A549 (cell line): ENCODE data around the gene ARL4D. TPM values are rescaled to one million over a fixed set of nuclear protein-coding genes. Genes with fewer than 3 reads are reported as not detected.
A peak's percentile ranks its signal among the peaks of the same experiment; 100 is the strongest.

Source experiments
- ATAC-seq, 2 experiments: fragments of 200-7000 bp in 1 of 2; fragments of >200 bp in 1 of 2; cut with Nextera tagmentation in 1 of 2; cut with Tn5 transposase in 1 of 2; 3 replicates each; pipeline versions ENCODE4 v1.8.0 to v1.9.1; 2018 to 2020; ENCODE audit warnings: mild to moderate bottlenecking in 1 of 2, moderate library complexity in 1 of 2
- CTCF ChIA-PET: fragments of 300-600 bp; sonication (Branson Sonifier 250); formaldehyde crosslinking; extraction: SDS; loops from one replicate; lab custom pipeline; 2021; ENCODE audit warnings: antibody characterized with exemption, inconsistent platforms; lab: Yijun Ruan, JAX
- POLR2A ChIA-PET: fragments of 350-600 bp; formaldehyde crosslinking; extraction: SDS; loops from one replicate; lab custom pipeline; 2021; ENCODE audit warnings: antibody characterized with exemption, inconsistent platforms; lab: Yijun Ruan, JAX
- DNase-seq, 2 experiments: peaks; one replicate each; pipeline versions ENCODE4 v3.0.0 to v3.0.0-alpha.2; 2011 to 2016; ENCODE audit warnings: low read depth in 1 of 2, low spot score in 1 of 2
- FAIRE-seq: peaks from 2 replicates; lab custom pipeline; 2011; peaks lifted over from hg19 to GRCh38; lab: Jason Lieb, UNC
- H3K27ac ChIP-seq, 2 experiments: fragments of >200 bp; sonication (Bioruptor Twin); formaldehyde crosslinking; 3 replicates each; pipeline ENCODE4 v1.5.1; 2016 to 2017
- H3K4me1 ChIP-seq: fragments of >200 bp; sonication (Bioruptor Twin); formaldehyde crosslinking; 3 replicates; pipeline ENCODE4 v1.6.1; 2016
- H3K4me2 ChIP-seq: fragments of >200 bp; sonication (Bioruptor Twin); formaldehyde crosslinking; 3 replicates; pipeline ENCODE4 v1.6.1; 2016
- H3K4me3 ChIP-seq: fragments of >200 bp; sonication (Bioruptor Twin); formaldehyde crosslinking; 3 replicates; pipeline ENCODE4 v1.5.1; 2016
- H3K9me3 ChIP-seq: fragments of >200 bp; sonication (Bioruptor Twin); formaldehyde crosslinking; 3 replicates; pipeline ENCODE4 v1.6.1; 2016
- ATOH8 ChIP-seq: fragments of 250-450 bp; sonication (Bioruptor Pico); IDR thresholded peaks from 2 replicates; pipeline ENCODE4 v1.5.0; 2020; ENCODE audit warnings: low read depth, mild to moderate bottlenecking, moderate library complexity
- BCL3 ChIP-seq: fragments of >200 bp; sonication (Bioruptor Twin); formaldehyde crosslinking; IDR thresholded peaks from 3 replicates; pipeline ENCODE4 v1.6.1; 2016
- CEBPB ChIP-seq, 2 experiments: fragments of >200 bp in 1 of 2; sonication (Bioruptor Twin) in 1 of 2; formaldehyde crosslinking in 1 of 2; IDR thresholded peaks; 2 replicates each; pipeline ENCODE4 v1.6.1; 2012 to 2016
- CHD2 ChIP-seq: fragments of 150-350 bp; IDR thresholded peaks from 2 replicates; pipeline ENCODE4 v1.6.1; 2014; ENCODE audit warnings: low read length; ENCODE audit not compliant: partially characterized antibody
- CTCF ChIP-seq: fragments of >200 bp; sonication (Bioruptor Twin); formaldehyde crosslinking; IDR thresholded peaks from 3 replicates; pipeline ENCODE4 v1.5.1; 2016
- E2F6 ChIP-seq: IDR thresholded peaks from 2 replicates; pipeline ENCODE4 v1.6.1; 2012; ENCODE audit warnings: low read depth, borderline replicate concordance
- ELK1 ChIP-seq: fragments of 150-350 bp; IDR thresholded peaks from 2 replicates; pipeline ENCODE4 v1.6.1; 2014; ENCODE audit warnings: low read depth, mild to moderate bottlenecking, low read length
- FOSB ChIP-seq: fragments of 250-450 bp; sonication (Bioruptor Pico); IDR thresholded peaks from 2 replicates; pipeline ENCODE4 v1.5.0; 2020; ENCODE audit warnings: mild to moderate bottlenecking, moderate library complexity
- FOXS1 ChIP-seq: fragments of 250-450 bp; sonication (Bioruptor Pico); IDR thresholded peaks from 2 replicates; pipeline ENCODE4 v1.5.0; 2020; ENCODE audit warnings: mild to moderate bottlenecking, moderate library complexity
- GATA3 ChIP-seq: IDR thresholded peaks from 2 replicates; pipeline ENCODE4 v1.6.1; 2012; ENCODE audit warnings: borderline replicate concordance
- HDAC2 ChIP-seq: fragments of 200-600 bp; sonication (generic); IDR thresholded peaks from 2 replicates; pipeline ENCODE4 v1.6.1; 2016
- HEYL ChIP-seq: fragments of 250-450 bp; sonication (Bioruptor Pico); IDR thresholded peaks from 2 replicates; pipeline ENCODE4 v1.8.0; 2021; ENCODE audit warnings: mild to moderate bottlenecking, moderate library complexity
- HOXA7 ChIP-seq: fragments of 250-450 bp; sonication (Bioruptor Pico); IDR thresholded peaks from 2 replicates; pipeline ENCODE4 v1.5.0; 2020; ENCODE audit warnings: mild to moderate bottlenecking, moderate library complexity
- HOXB13 ChIP-seq: fragments of 250-450 bp; sonication (Bioruptor Pico); IDR thresholded peaks from 2 replicates; pipeline ENCODE4 v1.5.0; 2020; ENCODE audit warnings: low read depth, mild to moderate bottlenecking, moderate library complexity
- JUN ChIP-seq, 2 experiments: fragments of >200 bp; sonication (Bioruptor Twin); formaldehyde crosslinking; IDR thresholded peaks; 2 replicates in 1 of 2; 3 replicates in 1 of 2; pipeline ENCODE4 v1.6.1; 2016 to 2017
- JUNB ChIP-seq: fragments of >200 bp; sonication (Bioruptor Twin); formaldehyde crosslinking; IDR thresholded peaks from 2 replicates; pipeline ENCODE4 v1.6.1; 2016
- KDM1A ChIP-seq: fragments of 200-600 bp; sonication (generic); IDR thresholded peaks from 2 replicates; pipeline ENCODE4 v1.6.1; 2016; ENCODE audit warnings: low read depth, mild to moderate bottlenecking
- KDM5A ChIP-seq: fragments of 200-600 bp; sonication (generic); IDR thresholded peaks from 2 replicates; pipeline ENCODE4 v1.6.1; 2016; ENCODE audit warnings: antibody characterized with exemption, mild to moderate bottlenecking
- MAZ ChIP-seq: fragments of 150-350 bp; IDR thresholded peaks from 2 replicates; pipeline ENCODE4 v1.6.1; 2014; ENCODE audit warnings: antibody characterized with exemption, low read depth, low read length, borderline replicate concordance
- MYC ChIP-seq: IDR thresholded peaks from 2 replicates; pipeline ENCODE4 v1.6.1; 2012; ENCODE audit warnings: mild to moderate bottlenecking, inconsistent platforms, low read length, improper control_type of control experiment, borderline replicate concordance
- NFE2L2 ChIP-seq: fragments of 150-350 bp; conservative IDR thresholded peaks from 2 replicates; pipeline ENCODE4 v1.6.1; 2014; ENCODE audit warnings: low read length
- NPAS2 ChIP-seq: fragments of 250-450 bp; sonication (Bioruptor Pico); IDR thresholded peaks from 2 replicates; pipeline ENCODE4 v1.8.0; 2022; ENCODE audit warnings: mild to moderate bottlenecking, moderate library complexity, borderline replicate concordance
- NR3C1 ChIP-seq: fragments of >200 bp; sonication (Bioruptor Twin); formaldehyde crosslinking; IDR thresholded peaks from 3 replicates; pipeline ENCODE4 v1.6.1; 2017
- PHF8 ChIP-seq: fragments of 200-600 bp; sonication (generic); IDR thresholded peaks from 2 replicates; pipeline ENCODE4 v1.6.1; 2016; ENCODE audit warnings: low read depth, mild to moderate bottlenecking, antibody characterized with exemption, moderate library complexity, borderline replicate concordance
- POLR2AphosphoS2 ChIP-seq: conservative IDR thresholded peaks from 2 replicates; pipeline ENCODE4 v1.6.1; 2012; ENCODE audit warnings: low read length, improper control_type of control experiment, inconsistent platforms
- RAD21 ChIP-seq, 2 experiments: fragments of >200 bp in 1 of 2; sonication (Bioruptor Twin) in 1 of 2; formaldehyde crosslinking in 1 of 2; IDR thresholded peaks in 1 of 2; conservative IDR thresholded peaks in 1 of 2; 2 replicates in 1 of 2; 3 replicates in 1 of 2; pipeline ENCODE4 v1.6.1; 2012 to 2018; ENCODE audit warnings: inconsistent platforms in 1 of 2
- RARB ChIP-seq: fragments of 250-450 bp; sonication (Bioruptor Pico); IDR thresholded peaks from 2 replicates; pipeline ENCODE4 v1.8.0; 2021; ENCODE audit warnings: mild to moderate bottlenecking, moderate library complexity
- RCOR1 ChIP-seq: fragments of 150-350 bp; IDR thresholded peaks from 2 replicates; pipeline ENCODE4 v1.6.1; 2014; ENCODE audit warnings: antibody characterized with exemption, low read length, low read depth
- RFX5 ChIP-seq: fragments of 450-650 bp; IDR thresholded peaks from 2 replicates; pipeline ENCODE4 v1.7.1; 2014; ENCODE audit warnings: antibody characterized with exemption, mild to moderate bottlenecking, moderate library complexity
- RNF2 ChIP-seq: fragments of 200-600 bp; sonication (generic); IDR thresholded peaks from 2 replicates; pipeline ENCODE4 v1.6.1; 2016; ENCODE audit warnings: low read depth, mild to moderate bottlenecking, antibody characterized with exemption, moderate library complexity, borderline replicate concordance
- TFCP2L1 ChIP-seq: fragments of 250-450 bp; sonication (Bioruptor Pico); IDR thresholded peaks from 2 replicates; pipeline ENCODE4 v1.5.0; 2021; ENCODE audit warnings: mild to moderate bottlenecking
- TP53 ChIP-seq: fragments of 250-450 bp; sonication (Bioruptor Pico); IDR thresholded peaks from 2 replicates; pipeline ENCODE4 v1.5.0; 2021; ENCODE audit warnings: mild to moderate bottlenecking, moderate library complexity
- ZC3H11A ChIP-seq: fragments of 450-650 bp; IDR thresholded peaks from 2 replicates; pipeline ENCODE4 v1.6.1; 2014; ENCODE audit warnings: antibody characterized with exemption, mild to moderate bottlenecking
- ZNF302 ChIP-seq: fragments of 250-450 bp; sonication (Bioruptor Pico); IDR thresholded peaks from 2 replicates; pipeline ENCODE4 v1.9.0; 2021; ENCODE audit warnings: inconsistent platforms, mild to moderate bottlenecking, moderate library complexity
- ZSCAN20 ChIP-seq: fragments of 250-450 bp; sonication (Bioruptor Pico); IDR thresholded peaks from 2 replicates; pipeline ENCODE4 v1.8.0; 2022; ENCODE audit warnings: mild to moderate bottlenecking, moderate library complexity
- WGBS: methylation state at CpG from one replicate; pipeline ENCODE4 v1.1.6; 2017; ENCODE audit errors: missing lambda C conversion rate; 5-methylcytosine and 5-hydroxymethylcytosine counted together
- polyA plus RNA-seq, 4 experiments: library from polyadenylated mRNA; depleted of rRNA in 3 of 4; stranded (reverse); fragments of >200 nt; fragmentation: RNase III in 1 of 4; extraction: RNeasy Plus Mini Kit Qiagen cat#74134 plus additional on column Dnase treatment in 1 of 4; gene quantifications; 2 replicates in 3 of 4; 3 replicates in 1 of 4; pipeline ENCODE4 v1.2.3, GENCODE V29; 2011 to 2017

Gene ARL4D
- polyA plus RNA-seq, 2 of the 4 experiments (the other 2 are of a cell fraction), result 11.7 to 21.0 TPM

- FAIRE-seq (peak; percentile 99), ATAC-seq (peak; percentile 98 to 99), DNase-seq (peak; percentile 88 to 97)
- H3K27ac ChIP-seq, result peak overlapping the region; percentile 81 to 85
- H3K4me1 ChIP-seq, result peaks cover 36% of the 10 kb centered on the region
- POLR2A ChIA-PET, result interaction anchor here (0.9 to 2.7 kb wide), 11 partner anchors 9 to 65 kb away, joined by 3 to 38 read pairs (median 5); partner anchors contain the start of genes ARL4D and DHX8
- no peaks in the 10 kb centered on the region for H3K9me3 ChIP-seq
- 18% methylated on average over 14 of the region's 18 CpGs for WGBS
- CTCF ChIA-PET, result interaction anchor here (0.7 to 50.6 kb wide), 13 partner anchors 8 to 597 kb away, joined by 3 to 2036 read pairs (median 4); partner anchors contain the start of genes ARL4D and DHX8
- peak overlapping the region; percentile 72 for H3K4me2 ChIP-seq
- no peak overlapping the region for H3K4me3 ChIP-seq
- TF ChIP-seq RARB (CRISPR knock-in tag) (no peak), MAZ (no peak), FOSB (CRISPR knock-in tag) (no peak), NFE2L2 (no peak; the same call in 1 of the 2 replicates), JUNB (peak; percentile 69), POLR2AphosphoS2 (no peak), FOXS1 (CRISPR knock-in tag) (0 out of 2 replicates have a peak, but pooled peaks have one; percentile 8), NPAS2 (CRISPR knock-in tag) (no peak), ATOH8 (CRISPR knock-in tag) (peak; percentile 73; the same call in 1 of the 2 replicates), ELK1 (no peak), CEBPB (IDR thresholded peaks at IDR 0.05) (no peak), RAD21 (conservative IDR thresholded peaks at IDR 0.05 in 1 of 2, IDR thresholded peaks at IDR 0.05 in 1 of 2) (peak; percentile 47 to 51; a peak in 4 of 5 replicates), BCL3 (no peak), TP53 (CRISPR knock-in tag) (no peak), HOXB13 (CRISPR knock-in tag) (no peak), E2F6 (peak; percentile 96), HOXA7 (CRISPR knock-in tag) (no peak), RFX5 (no peak), TFCP2L1 (CRISPR knock-in tag) (no peak), RCOR1 (no peak), KDM1A (0 out of 2 replicates have a peak, but pooled peaks have one; percentile 61), CHD2 (no peak), HDAC2 (no peak), CTCF (0 out of 3 replicates have a peak, but pooled peaks have one; percentile 8), PHF8 (no peak), KDM5A (no peak), HEYL (CRISPR knock-in tag) (no peak), MYC (peak; percentile 49; the same call in 1 of the 2 replicates), ZNF302 (CRISPR knock-in tag) (no peak; the same call in 1 of the 2 replicates), ZSCAN20 (CRISPR knock-in tag) (no peak), GATA3 (peak; percentile 62; the same call in 1 of the 2 replicates), NR3C1 (no peak), ZC3H11A (no peak), JUN (IDR thresholded peaks at IDR 0.05) (peak; percentile 25 to 56; a peak in 1 of 5 replicates), RNF2 (no peak)
Observed at GRCh38 chr17:43418441-43419374, 19.9 kb downstream of the ARL4D start.
